Fibroblast of lung (primary cell): Measurements from ENCODE around the gene MACO1. TPM values are rescaled to one million over a fixed set of nuclear protein-coding genes. Genes with fewer than 3 reads are reported as not detected.
"Not testable (repeated sequence)": the region's sequence is repeated elsewhere in the genome, so short reads cannot be mapped to it uniquely, and the experiment has no call there.

Experiments used
- DNase-seq, 2 donors: peaks; one replicate each; pipeline versions ENCODE4 v3.0.0 to v3.0.0-alpha.2; 2010; ENCODE audit warnings: low read depth in 2 of 2
- H2AFZ ChIP-seq: 2 replicates; pipeline ENCODE4 v1.5.1; 2012; ENCODE audit warnings: low read length, control low read depth, inconsistent platforms
- H3K27ac ChIP-seq: 2 replicates; pipeline ENCODE4 v1.5.1; 2011; ENCODE audit warnings: low read length, control low read depth; ENCODE audit not compliant: insufficient read depth
- H3K27me3 ChIP-seq: 2 replicates; pipeline ENCODE4 v1.5.1; 2011; ENCODE audit warnings: mild to moderate bottlenecking, low read length; ENCODE audit not compliant: control insufficient read depth, insufficient read depth
- H3K36me3 ChIP-seq: 2 replicates; pipeline ENCODE4 v1.5.1; 2011; ENCODE audit warnings: low read length; ENCODE audit not compliant: control insufficient read depth, insufficient read depth
- H3K4me1 ChIP-seq: 2 replicates; pipeline ENCODE4 v1.5.1; 2011; ENCODE audit warnings: low read length; ENCODE audit not compliant: control insufficient read depth, insufficient read depth; ENCODE audit errors: extremely low read depth
- H3K4me2 ChIP-seq: 2 replicates; pipeline ENCODE4 v1.5.1; 2011; ENCODE audit warnings: low read length, control low read depth; ENCODE audit not compliant: insufficient read depth; ENCODE audit errors: extremely low read depth
- H3K4me3 ChIP-seq, 4 experiments: fragments of 200-600 bp in 1 of 4; sonication (generic) in 1 of 4; replicated peaks in 1 of 4; 2 replicates each; pipeline ENCODE4 v1.5.1; 2011 to 2016; ENCODE audit warnings: low read length in 4 of 4, low read depth in 3 of 4, mild to moderate bottlenecking in 3 of 4, control low read depth in 2 of 4, inconsistent platforms in 1 of 4, mixed read lengths in 1 of 4; ENCODE audit not compliant: insufficient read depth in 1 of 4; ENCODE audit errors: control extremely low read depth in 1 of 4
- H3K79me2 ChIP-seq: 2 replicates; pipeline ENCODE4 v1.5.1; 2012; ENCODE audit warnings: mild to moderate bottlenecking, low read length, inconsistent platforms; ENCODE audit not compliant: control insufficient read depth, insufficient read depth
- H3K9ac ChIP-seq: 2 replicates; pipeline ENCODE4 v1.5.1; 2011; ENCODE audit warnings: mild to moderate bottlenecking, low read length, control low read depth; ENCODE audit not compliant: insufficient read depth
- H3K9me3 ChIP-seq: 2 replicates; pipeline ENCODE4 v1.5.1; 2012; ENCODE audit warnings: low read depth, low read length; ENCODE audit not compliant: control insufficient read depth, insufficient read depth
- H4K20me1 ChIP-seq: 2 replicates; pipeline ENCODE4 v1.5.1; 2011; ENCODE audit warnings: low read length; ENCODE audit not compliant: control insufficient read depth, insufficient read depth; ENCODE audit errors: extremely low read depth
- CTCF ChIP-seq, 2 donors: IDR thresholded peaks in 1 of 2; conservative IDR thresholded peaks in 1 of 2; 1 replicate in 1 of 2; 2 replicates in 1 of 2; pipeline ENCODE4 v1.5.1; 2011 to 2012; ENCODE audit warnings: low read length in 2 of 2, control low read depth in 1 of 2, inconsistent platforms in 1 of 2, low read depth in 1 of 2, mild to moderate bottlenecking in 1 of 2
- EZH2 ChIP-seq: IDR thresholded peaks from 2 replicates; pipeline ENCODE4 v1.5.1; 2012; ENCODE audit warnings: low read length, control low read depth, mild to moderate bottlenecking; ENCODE audit errors: missing control alignments
- polyA plus RNA-seq, 2 donors: library from polyadenylated mRNA; depleted of rRNA in 1 of 2; stranded (reverse) in 1 of 2; unstranded in 1 of 2; fragments of >200 nt; gene quantifications; 2 replicates each; pipeline ENCODE4 v1.2.1, GENCODE V29; 2011 to 2012; ENCODE audit warnings: missing spikeins in 1 of 2
- total RNA-seq: library from RNA; depleted of rRNA; stranded (reverse); fragments of >200 nt; gene quantifications from 2 replicates; pipeline ENCODE4 v1.2.1, GENCODE V29; 2014

The MACO1 gene
- total and polyA plus RNA-seq, 2 donors (not counting 1 experiment from before 2014, with no cell fraction given): 14.2 to 17.5 TPM

GRCh38 chr1:25439287-25439686 lies 8.6 kb downstream of the MACO1 start:
- Histone ChIP-seq H3K4me2 (no peak overlapping the region), H4K20me1 (peaks cover 2% of the 10 kb centered on the region), H3K36me3 (no peaks in the 10 kb centered on the region), H3K4me1 (peaks cover 2% of the 10 kb centered on the region), H3K27ac (no peak overlapping the region), H3K9ac (no peak overlapping the region), H3K27me3 (no peaks in the 10 kb centered on the region), H2AFZ (no peak overlapping the region), H3K9me3 (no peaks in the 10 kb centered on the region), H3K4me3 (no peak overlapping the region), H3K79me2 (peaks cover 12% of the 10 kb centered on the region)
- DNase-seq: no peak
- TF ChIP-seq EZH2: no peak
- TF ChIP-seq CTCF (conservative IDR thresholded peaks at IDR 0.05 in 1 of 2, IDR thresholded peaks at IDR 0.05 in 1 of 2; ENCODE audit: low read depth in 1 of 2, low read length in 2 of 2): no peak

GRCh38 chr1:25442178-25442577 lies 11.5 kb downstream of the MACO1 start:
- no peaks in the 10 kb centered on the region for H3K27me3 ChIP-seq
- H3K4me3 ChIP-seq: no peak overlapping the region
- H3K9ac ChIP-seq: no peak overlapping the region
- H3K79me2 ChIP-seq: peaks cover 3% of the 10 kb centered on the region
- DNase-seq: peak in 1 of 2 donors; percentile 79
- H3K4me2 ChIP-seq: no peak overlapping the region
- H3K9me3 ChIP-seq: no peaks in the 10 kb centered on the region
- H3K4me1 ChIP-seq: no peaks in the 10 kb centered on the region
- no peaks in the 10 kb centered on the region for H3K36me3 ChIP-seq
- no peaks in the 10 kb centered on the region for H4K20me1 ChIP-seq
- no peak overlapping the region for H2AFZ ChIP-seq
- no peak overlapping the region for H3K27ac ChIP-seq
- TF ChIP-seq EZH2: no peak

GRCh38 chr1:25443030-25443699 lies 12.5 kb downstream of the MACO1 start:
- Histone ChIP-seq H2AFZ (no peak overlapping the region), H3K9me3 (no peaks in the 10 kb centered on the region), H3K27ac (no peak overlapping the region), H3K79me2 (peaks cover 3% of the 10 kb centered on the region), H3K27me3 (no peaks in the 10 kb centered on the region), H3K4me1 (no peaks in the 10 kb centered on the region), H3K4me3 (no peak overlapping the region), H3K4me2 (no peak overlapping the region), H4K20me1 (no peaks in the 10 kb centered on the region), H3K9ac (no peak overlapping the region), H3K36me3 (no peaks in the 10 kb centered on the region)
- DNase-seq: no peak
- no peak for TF ChIP-seq CTCF (conservative IDR thresholded peaks at IDR 0.05 in 1 of 2, IDR thresholded peaks at IDR 0.05 in 1 of 2; ENCODE audit: low read depth in 1 of 2, low read length in 2 of 2)
- no peak for TF ChIP-seq EZH2

GRCh38 chr1:25444604-25445003 lies 13.9 kb downstream of the MACO1 start:
- not testable (repeated sequence) for H2AFZ ChIP-seq, H3K27me3 ChIP-seq, H3K27ac ChIP-seq, H3K79me2 ChIP-seq, H4K20me1 ChIP-seq, H3K9ac ChIP-seq, H3K4me3 ChIP-seq, H3K4me1 ChIP-seq, H3K4me2 ChIP-seq, H3K9me3 ChIP-seq, H3K36me3 ChIP-seq, DNase-seq
